Measurements from ENCODE around the gene ORC3. TPM values are rescaled to one million over a fixed set of nuclear protein-coding genes. Genes with fewer than 3 reads are reported as not detected.

ORC3 gene
- total RNA-seq (56.9 TPM), polyA plus RNA-seq (16.5 TPM)

DNA sequence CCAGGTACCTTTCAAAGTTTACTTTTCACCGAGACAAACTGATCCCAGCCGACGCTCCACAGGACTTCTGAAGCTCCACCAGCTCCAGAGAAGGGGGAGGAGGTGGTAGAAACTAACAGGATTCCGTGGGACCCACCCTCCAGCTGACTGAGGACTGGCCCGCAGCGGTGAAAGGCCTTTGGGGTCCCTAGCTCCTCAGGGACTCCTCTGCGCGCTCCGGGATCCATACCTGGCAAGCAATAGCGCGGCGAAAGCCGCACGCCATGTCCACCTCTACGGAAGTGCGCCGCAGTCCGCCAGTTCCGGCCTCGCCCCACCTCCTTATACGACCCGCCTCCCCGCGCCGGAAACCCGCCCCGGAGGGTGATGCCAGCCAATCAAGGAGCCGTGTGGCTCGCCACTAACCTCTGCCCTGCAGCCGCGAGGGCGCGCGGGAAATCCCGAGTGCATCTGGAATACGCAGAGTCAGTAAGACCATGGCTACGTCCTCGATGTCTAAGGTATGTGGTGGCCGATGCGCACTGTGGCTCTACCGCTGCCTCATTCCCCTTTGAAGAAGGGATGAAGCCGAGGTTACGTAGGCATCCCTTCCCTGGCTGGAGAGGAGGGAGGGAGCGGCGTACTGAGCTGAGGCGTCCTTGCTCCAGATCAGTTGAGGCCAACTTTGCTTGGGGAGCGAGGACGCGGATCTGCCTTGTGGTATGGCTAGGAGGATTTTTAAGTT, at the start of gene ORC3, which contains the start of gene RARS2:
TSS of gene ORC3 (plus strand) at position 443 of the 724 bp plus-strand sequence. CDS start at position 477, 34 bp downstream.
TSS of gene RARS2 (minus strand) at position 295 of the 724 bp plus-strand sequence. CDS start at position 265, 30 bp downstream.
- Histone ChIP-seq H3K4me3 (ENCODE audit: low read depth, low read length) (peak within 1 kb of the TSS; percentile 77), H3K36me3 (ENCODE audit: insufficient read depth) (peaks cover 3% of the 10 kb centered on the region), H3K27ac (ENCODE audit: low read depth) (peak within 1 kb of the TSS; percentile 84), H3K4me1 (ENCODE audit: insufficient read depth) (peaks cover 4% of the 10 kb centered on the region)
- DNase-seq (ENCODE audit: extremely low spot score): peak; percentile 87
- WGBS: under 1% methylated on average over 49 of the region's 49 CpGs

DNA sequence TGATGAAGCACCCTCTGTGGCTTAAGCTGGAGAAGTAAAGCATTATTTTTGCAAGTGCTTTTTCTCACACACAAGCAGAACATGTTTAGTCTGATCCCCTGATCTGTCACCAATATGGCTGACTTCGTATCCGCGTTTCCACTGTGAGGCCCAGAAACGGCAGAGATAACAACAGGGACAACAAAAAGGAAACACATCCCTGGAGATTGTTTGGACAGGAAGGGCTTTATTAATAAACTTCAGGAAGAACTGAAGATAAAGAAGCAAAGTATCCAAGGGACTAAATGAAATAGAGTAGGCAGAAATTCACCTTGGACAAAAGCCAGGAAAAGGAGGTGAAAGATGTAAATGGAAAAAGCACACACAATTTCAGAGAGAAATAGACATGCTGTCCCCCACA, 49.4 kb upstream of the ORC3 start:
- Histone ChIP-seq H3K27ac (ENCODE audit: low read depth) (no peak overlapping the region), H3K4me3 (ENCODE audit: low read depth, low read length) (no peak overlapping the region), H3K36me3 (ENCODE audit: insufficient read depth) (peaks cover 6% of the 10 kb centered on the region), H3K4me1 (ENCODE audit: insufficient read depth) (no peaks in the 10 kb centered on the region)
- DNase-seq (ENCODE audit: extremely low spot score): no peak
- 38% methylated on average over 4 of the region's 4 CpGs for WGBS

DNA sequence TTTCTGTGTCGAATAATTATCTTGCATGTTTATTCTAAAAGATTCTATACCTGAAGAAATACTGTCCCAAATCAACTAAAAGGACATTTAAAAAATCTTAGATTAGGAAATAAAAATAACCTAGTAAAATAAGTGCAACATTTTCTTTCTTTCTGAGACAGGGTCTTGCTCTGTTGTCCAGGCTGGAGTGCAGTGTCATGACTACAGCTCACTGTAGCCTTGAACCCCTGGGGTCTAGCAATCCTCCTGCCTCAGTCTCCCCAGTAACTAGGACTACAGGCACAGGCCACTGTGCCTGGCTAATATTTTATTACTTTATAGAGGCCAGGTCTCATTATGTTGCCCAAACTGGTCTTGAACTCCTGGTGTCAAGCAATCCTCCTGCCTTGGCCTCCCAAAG, 48.9 kb upstream of the ORC3 start:
- 92% methylated on average over 1 of the region's 1 CpG for WGBS
- Histone ChIP-seq H3K4me1 (ENCODE audit: insufficient read depth) (no peaks in the 10 kb centered on the region), H3K27ac (ENCODE audit: low read depth) (no peak overlapping the region), H3K4me3 (ENCODE audit: low read depth, low read length) (no peak overlapping the region), H3K36me3 (ENCODE audit: insufficient read depth) (peaks cover 6% of the 10 kb centered on the region)
- no peak for DNase-seq (ENCODE audit: extremely low spot score)

DNA sequence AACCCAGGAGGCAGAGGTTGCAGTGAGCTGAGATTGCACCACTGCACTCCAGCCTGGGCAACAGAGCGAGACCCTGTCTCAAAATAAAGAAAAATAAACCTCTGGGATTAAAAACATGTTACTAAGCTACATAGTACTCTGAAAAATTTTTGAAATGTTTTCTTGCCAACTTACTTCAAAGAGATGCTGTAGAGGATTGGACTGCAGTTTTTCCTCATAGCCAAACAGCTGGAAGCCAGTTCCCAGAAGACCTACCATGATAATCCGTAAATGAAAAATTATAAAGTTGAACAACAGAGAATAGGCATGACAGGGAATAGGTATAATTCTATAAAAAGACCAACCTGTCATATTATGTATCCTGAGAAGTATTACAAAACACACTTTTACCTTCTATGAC, 48.2 kb upstream of the ORC3 start:
- Histone ChIP-seq H3K4me3 (ENCODE audit: low read depth, low read length) (no peak overlapping the region), H3K36me3 (ENCODE audit: insufficient read depth) (peaks cover 6% of the 10 kb centered on the region), H3K4me1 (ENCODE audit: insufficient read depth) (no peaks in the 10 kb centered on the region), H3K27ac (ENCODE audit: low read depth) (no peak overlapping the region)
- WGBS: 73% methylated on average over 2 of the region's 2 CpGs
- no peak for DNase-seq (ENCODE audit: extremely low spot score)

DNA sequence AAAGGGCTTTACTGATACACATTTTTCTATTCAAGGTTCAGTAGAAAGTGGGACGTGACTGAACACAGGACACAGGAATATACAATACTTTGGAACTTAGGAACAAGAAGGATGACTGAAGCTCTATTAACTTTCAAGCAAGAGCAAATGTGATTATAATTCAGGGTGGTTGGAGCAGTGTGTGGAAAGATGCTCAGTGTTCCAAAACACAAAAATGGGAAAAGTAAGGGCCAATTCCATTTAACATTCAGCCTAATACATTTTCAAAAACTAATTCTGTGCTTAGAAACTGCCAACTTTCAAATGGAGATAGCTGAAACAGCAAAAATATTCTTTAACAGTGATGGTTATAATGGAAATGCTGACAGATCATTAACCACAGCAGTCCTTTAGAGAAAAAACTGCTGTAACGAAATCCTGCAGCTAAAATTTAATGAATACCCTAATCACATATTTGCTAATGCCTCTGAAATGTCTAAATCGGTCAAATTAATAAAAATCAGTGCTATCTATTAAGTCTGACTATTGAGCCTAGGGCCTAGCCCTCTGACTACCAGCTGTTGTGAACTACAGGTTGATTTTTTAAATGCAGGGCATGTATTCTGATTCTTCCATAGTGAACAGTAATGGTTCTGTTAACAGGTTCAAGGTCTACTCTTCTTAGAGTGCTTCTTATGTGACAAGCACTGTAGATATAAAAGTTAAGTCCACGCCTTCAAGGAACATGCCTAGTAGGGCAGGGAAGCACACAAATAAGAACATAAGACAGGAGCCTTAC, 46.0 kb upstream of the ORC3 start:
- peaks cover 4% of the 10 kb centered on the region for H3K36me3 ChIP-seq (ENCODE audit: insufficient read depth)
- no peak overlapping the region for H3K27ac ChIP-seq (ENCODE audit: low read depth)
- no peak for DNase-seq (ENCODE audit: extremely low spot score)
- 93% methylated on average over 4 of the region's 4 CpGs for WGBS
- H3K4me3 ChIP-seq (ENCODE audit: low read depth, low read length): no peak overlapping the region
- H3K4me1 ChIP-seq (ENCODE audit: insufficient read depth): no peaks in the 10 kb centered on the region

DNA sequence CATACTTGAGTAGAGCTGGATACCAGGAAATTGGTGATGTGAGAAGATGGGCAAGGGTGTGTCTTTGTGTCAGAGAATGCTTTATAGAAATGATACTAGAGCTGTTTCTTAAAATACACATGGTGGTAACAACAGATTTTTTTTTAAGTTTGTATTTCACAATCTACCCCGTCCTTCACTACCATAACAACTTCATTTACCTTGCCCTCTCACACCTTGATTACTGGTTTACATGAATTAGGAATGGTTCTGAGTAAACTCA, 45.5 kb upstream of the ORC3 start:
- no peak overlapping the region for H3K4me3 ChIP-seq (ENCODE audit: low read depth, low read length)
- peaks cover 4% of the 10 kb centered on the region for H3K36me3 ChIP-seq (ENCODE audit: insufficient read depth)
- H3K27ac ChIP-seq (ENCODE audit: low read depth): no peak overlapping the region
- WGBS: 93% methylated on average over 1 of the region's 1 CpG
- DNase-seq (ENCODE audit: extremely low spot score): no peak
- H3K4me1 ChIP-seq (ENCODE audit: insufficient read depth): no peaks in the 10 kb centered on the region

DNA sequence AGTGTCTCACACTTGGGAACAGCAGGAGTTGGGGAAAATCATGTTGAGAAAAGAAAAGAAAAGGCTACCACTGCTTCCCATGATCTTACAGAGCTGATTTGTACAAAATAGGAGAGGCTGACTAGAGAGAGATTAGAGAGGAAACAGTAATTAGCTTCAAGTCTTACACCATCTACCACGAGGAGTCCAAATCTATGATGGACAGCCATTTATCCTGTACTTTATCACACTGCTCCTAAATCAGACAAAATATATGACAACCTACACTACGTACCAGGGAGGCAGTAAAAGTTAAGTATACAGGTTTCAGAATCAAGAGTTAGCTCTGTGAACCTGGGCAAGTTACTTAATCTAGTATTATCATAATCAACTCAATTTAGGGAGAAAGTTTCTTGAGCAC, 38.1 kb upstream of the ORC3 start:
- WGBS: 82% methylated on average over 2 of the region's 2 CpGs
- no peak overlapping the region for H3K4me3 ChIP-seq (ENCODE audit: low read depth, low read length)
- no peaks in the 10 kb centered on the region for H3K4me1 ChIP-seq (ENCODE audit: insufficient read depth)
- DNase-seq (ENCODE audit: extremely low spot score): no peak
- H3K36me3 ChIP-seq (ENCODE audit: insufficient read depth): no peaks in the 10 kb centered on the region
- no peak overlapping the region for H3K27ac ChIP-seq (ENCODE audit: low read depth)

DNA sequence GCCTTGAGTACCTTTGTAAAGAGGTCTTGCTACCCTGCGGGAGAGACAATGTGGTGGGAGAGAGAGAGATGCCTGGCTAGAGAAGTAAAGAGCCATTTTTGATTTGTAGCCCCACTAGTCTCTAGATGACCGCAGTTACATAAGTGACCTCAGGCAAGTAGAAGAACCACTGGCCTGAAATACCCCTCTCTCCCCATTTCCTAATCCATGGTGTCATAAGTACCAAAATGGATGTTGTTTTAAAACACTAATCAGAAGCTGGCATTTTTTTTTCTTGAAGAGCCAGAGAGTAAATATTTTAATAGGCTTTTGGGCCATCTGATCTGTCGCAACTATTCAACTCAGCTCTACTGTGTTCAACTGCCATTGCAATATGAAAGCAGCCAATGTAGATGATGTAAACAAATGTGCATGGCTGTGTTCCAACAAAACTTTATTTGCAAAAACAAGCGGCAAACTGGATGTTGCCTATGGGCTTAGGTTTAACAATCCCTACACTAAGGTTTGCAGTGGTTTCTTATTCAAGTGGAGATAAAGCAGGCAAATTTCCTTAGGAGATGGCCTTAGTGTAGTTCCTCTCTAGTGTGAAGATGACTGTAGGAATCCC, 36.7 kb upstream of the ORC3 start:
- Histone ChIP-seq H3K27ac (ENCODE audit: low read depth) (no peak overlapping the region), H3K4me3 (ENCODE audit: low read depth, low read length) (no peak overlapping the region), H3K36me3 (ENCODE audit: insufficient read depth) (no peaks in the 10 kb centered on the region), H3K4me1 (ENCODE audit: insufficient read depth) (no peaks in the 10 kb centered on the region)
- 90% methylated on average over 4 of the region's 4 CpGs for WGBS
- no peak for DNase-seq (ENCODE audit: extremely low spot score)

DNA sequence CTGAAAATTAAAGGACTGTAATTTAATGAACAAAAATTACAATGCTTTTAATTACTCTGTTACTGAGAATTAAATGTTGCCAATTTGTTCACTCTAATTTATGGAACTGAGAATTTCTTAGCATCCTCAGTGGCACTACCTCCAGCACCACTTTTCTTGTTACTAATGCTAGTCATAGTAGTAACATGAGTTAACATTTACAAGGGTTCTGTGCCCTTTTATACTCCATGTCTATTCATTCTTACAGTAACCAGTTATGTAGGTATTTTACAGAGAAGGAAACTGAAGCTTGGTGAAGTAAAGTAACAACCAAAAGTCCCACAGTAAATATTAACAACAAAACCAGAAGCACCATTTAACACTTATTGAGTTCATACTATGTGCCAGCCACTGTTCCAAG, 34.4 kb upstream of the ORC3 start:
- DNase-seq (ENCODE audit: extremely low spot score): no peak
- Histone ChIP-seq H3K36me3 (ENCODE audit: insufficient read depth) (no peaks in the 10 kb centered on the region), H3K4me1 (ENCODE audit: insufficient read depth) (no peaks in the 10 kb centered on the region), H3K27ac (ENCODE audit: low read depth) (no peak overlapping the region), H3K4me3 (ENCODE audit: low read depth, low read length) (no peak overlapping the region)

DNA sequence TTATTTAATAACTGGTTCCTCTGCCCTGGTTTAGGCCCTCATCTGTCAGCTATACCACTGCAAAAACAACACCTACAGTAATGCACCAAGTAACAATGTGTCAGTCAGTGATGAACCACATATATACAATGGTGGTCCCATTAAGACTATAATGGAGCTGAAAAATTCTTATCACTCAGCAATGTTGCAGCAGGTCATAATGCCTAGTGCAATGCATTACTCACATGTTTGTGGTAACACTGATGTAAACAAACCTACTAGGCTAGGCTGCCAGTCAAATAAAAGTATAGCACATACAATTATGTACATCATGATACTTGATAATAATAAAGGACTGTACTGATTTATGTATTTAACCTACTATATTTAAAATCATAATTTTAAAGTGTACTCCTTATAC, 31.5 kb upstream of the ORC3 start:
- no peak overlapping the region for H3K27ac ChIP-seq (ENCODE audit: low read depth)
- DNase-seq (ENCODE audit: extremely low spot score): no peak
- H3K4me1 ChIP-seq (ENCODE audit: insufficient read depth): no peaks in the 10 kb centered on the region
- peaks cover 2% of the 10 kb centered on the region for H3K36me3 ChIP-seq (ENCODE audit: insufficient read depth)
- no peak overlapping the region for H3K4me3 ChIP-seq (ENCODE audit: low read depth, low read length)

DNA sequence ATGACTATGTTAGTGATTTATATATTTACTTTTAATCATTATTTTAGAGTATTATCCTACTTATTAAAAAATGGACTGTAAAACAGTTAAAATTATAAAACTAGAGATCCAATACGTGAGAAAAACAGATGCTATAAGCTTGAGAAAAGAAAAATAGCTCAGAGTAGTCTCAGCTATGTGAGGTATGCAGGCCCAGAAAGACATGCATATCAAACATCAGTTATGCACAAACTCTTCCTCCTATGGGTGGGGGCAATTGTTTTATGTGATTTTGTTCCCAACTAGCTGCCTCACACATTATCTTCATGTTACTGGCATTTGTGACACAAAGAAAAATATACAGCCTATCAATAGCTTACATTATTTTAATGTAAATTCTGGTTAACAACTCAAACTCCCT, 28.9 kb upstream of the ORC3 start:
- no peak overlapping the region for H3K27ac ChIP-seq (ENCODE audit: low read depth)
- 60% methylated on average over 1 of the region's 1 CpG for WGBS
- H3K4me3 ChIP-seq (ENCODE audit: low read depth, low read length): no peak overlapping the region
- no peaks in the 10 kb centered on the region for H3K4me1 ChIP-seq (ENCODE audit: insufficient read depth)
- no peak for DNase-seq (ENCODE audit: extremely low spot score)
- peaks cover 2% of the 10 kb centered on the region for H3K36me3 ChIP-seq (ENCODE audit: insufficient read depth)

DNA sequence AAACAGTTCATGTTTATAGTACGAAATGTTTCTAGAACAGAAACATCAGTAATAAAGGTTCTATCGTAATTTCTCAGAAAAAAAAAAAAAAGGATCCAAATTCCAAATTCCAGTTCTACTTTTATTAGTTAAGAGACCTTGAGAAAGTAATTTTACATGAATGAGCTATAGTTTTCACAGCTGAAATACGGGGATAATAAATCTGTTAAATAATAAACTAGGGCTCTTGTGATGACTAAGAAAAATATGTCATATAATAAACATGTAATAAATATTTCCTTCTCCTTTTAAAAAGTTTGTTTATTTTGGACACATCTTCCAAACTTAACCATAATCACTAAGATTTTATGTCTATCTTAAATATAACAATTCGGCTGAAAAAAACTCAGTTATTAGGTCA, 17.9 kb upstream of the ORC3 start:
- DNase-seq (ENCODE audit: extremely low spot score): no peak
- Histone ChIP-seq H3K4me3 (ENCODE audit: low read depth, low read length) (no peak overlapping the region), H3K27ac (ENCODE audit: low read depth) (no peak overlapping the region), H3K4me1 (ENCODE audit: insufficient read depth) (no peaks in the 10 kb centered on the region), H3K36me3 (ENCODE audit: insufficient read depth) (no peaks in the 10 kb centered on the region)
- WGBS: 42% methylated on average over 4 of the region's 4 CpGs

DNA sequence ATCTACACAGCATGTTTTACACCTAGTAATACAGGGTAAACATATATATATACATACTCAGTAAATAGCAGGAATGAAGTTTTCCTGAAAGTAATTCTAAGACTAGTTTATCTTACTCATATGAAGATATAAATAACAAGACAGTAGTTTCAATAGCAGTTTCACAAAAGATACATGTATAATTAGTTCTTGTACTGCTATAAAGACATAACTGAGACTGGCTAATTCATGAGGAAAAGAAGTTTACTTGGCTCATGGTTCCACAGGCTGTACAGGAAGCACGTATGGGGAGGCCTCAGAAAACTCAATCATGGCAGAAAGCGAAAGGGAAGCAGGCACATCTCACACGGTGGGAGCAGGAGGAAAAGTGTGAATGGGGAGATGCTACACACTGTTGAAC, 17.1 kb upstream of the ORC3 start:
- DNase-seq (ENCODE audit: extremely low spot score): no peak
- WGBS: 91% methylated on average over 3 of the region's 3 CpGs
- Histone ChIP-seq H3K4me1 (ENCODE audit: insufficient read depth) (no peaks in the 10 kb centered on the region), H3K4me3 (ENCODE audit: low read depth, low read length) (no peak overlapping the region), H3K27ac (ENCODE audit: low read depth) (no peak overlapping the region), H3K36me3 (ENCODE audit: insufficient read depth) (no peaks in the 10 kb centered on the region)

Data from urinary bladder (tissue), 4 donors.